T47D (cell line): ENCODE results near the gene ZNF573.

Experiments used
- DNase-seq, 2 experiments: peaks; one replicate each; pipeline versions ENCODE4 v3.0.0 to v3.0.0-alpha.2; 2011 to 2012; ENCODE audit warnings: low read depth in 1 of 2, low spot score in 1 of 2
- JUND ChIP-seq: IDR thresholded peaks from 2 replicates; pipeline ENCODE4 v1.6.1; 2012; ENCODE audit warnings: low read depth
- in situ Hi-C: cut with HindIII; loops from 2 replicates; pipeline ENCODE4 v1.10.0; 2016; ENCODE audit warnings: low sequenced_read_pairs, low pct_unique_long_range_greater_than_20kb

ZNF573 gene

DNA sequence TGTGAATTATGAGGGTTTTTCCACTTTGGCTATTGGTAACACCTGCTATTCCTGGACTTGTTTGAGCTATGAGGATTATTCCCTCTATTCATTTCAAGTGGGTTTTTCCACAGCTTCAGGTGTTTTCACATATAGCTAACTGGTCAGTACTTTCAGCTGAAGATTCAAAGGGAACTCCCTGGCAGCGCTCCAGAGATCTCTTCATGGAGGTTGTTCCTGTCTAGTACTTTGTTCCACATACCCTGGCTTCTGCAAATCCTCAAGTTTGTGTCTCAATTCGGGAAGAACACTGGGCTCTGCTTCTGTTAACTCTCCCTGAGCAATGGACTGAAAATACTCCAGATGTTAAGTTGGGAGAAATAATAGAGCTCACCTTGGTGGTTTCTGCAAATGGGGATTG lies 54.2 kb downstream of the ZNF573 start:
- DNase-seq: no peak
- TF ChIP-seq JUND: no peak
- in situ Hi-C loops: no loop called here

DNA sequence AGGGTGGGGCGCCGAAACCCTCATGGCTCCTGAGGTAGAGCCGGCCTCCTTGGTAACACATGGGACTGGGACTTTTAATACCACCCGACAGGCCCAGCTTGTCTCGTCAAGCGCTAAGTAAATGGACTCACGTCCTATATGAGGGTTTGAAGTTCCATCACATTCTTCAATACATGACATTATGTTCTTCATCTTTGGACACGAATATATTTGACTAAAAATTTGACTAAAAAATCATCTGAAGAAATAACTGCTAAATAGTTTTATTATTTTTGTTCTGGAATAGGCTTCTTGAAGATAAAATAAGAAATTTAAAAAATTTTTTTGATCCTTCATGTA lies 59.5 kb downstream of the ZNF573 start:
- TF ChIP-seq JUND: no peak
- in situ Hi-C loops: no loop called here
- DNase-seq: no peak

GRCh38 chr19:37719111-37719926 lies 60.1 kb downstream of the ZNF573 start, which contains the start of gene ZNF607:
TSS of gene ZNF607 (minus strand) at chr19:37719761. CDS start at chr19:37711618, 8,143 bp downstream.
- DNase-seq: peak; percentile 79 to 96
- TF ChIP-seq JUND: no peak
- in situ Hi-C loops: no loop called here

DNA sequence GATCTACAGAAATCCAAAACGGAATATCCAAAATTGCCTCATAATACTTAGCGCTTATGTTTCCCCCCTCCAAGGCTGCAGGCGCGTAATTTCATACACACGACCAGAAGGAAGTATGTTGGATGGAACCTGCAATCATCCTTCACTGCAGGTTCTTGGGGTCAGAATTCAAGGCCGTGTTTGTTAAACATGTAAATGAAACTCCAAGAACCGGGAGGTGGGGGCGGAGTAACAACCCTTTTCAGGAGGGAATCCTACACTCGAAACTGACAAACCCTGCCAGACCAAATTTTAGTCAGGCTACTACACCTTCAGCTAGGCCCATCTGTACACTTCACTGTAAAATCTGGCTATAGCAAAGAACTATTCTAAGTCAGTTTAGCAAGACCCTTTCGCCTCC lies 61.1 kb downstream of the ZNF573 start:
- no peak for TF ChIP-seq JUND
- no peak for DNase-seq
- in situ Hi-C loops: no loop called here

DNA sequence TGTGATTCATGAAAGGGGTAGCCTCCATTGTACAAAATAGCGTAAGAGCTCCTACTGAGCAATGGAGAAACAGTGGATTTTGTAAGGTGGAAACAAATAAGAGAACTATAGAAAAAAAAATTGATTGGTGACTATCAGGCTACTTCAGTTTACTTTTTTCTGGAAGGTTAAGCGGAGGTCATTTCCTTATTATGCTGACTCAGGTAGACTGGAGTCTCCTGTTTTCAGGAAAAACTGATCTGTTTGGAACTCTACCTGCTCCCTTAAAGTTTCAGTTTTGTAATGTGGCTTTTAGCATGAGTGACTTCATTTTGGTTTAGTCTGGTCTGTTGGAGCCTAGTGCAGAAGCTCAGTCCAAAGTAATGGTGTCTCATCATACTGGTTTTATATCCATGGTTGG lies 63.2 kb downstream of the ZNF573 start:
- TF ChIP-seq JUND: no peak
- in situ Hi-C loops: no loop called here
- no peak for DNase-seq

- in situ Hi-C loops: no loop called here
- no peak for DNase-seq
- no peak for TF ChIP-seq JUND
Measured at GRCh38 chr19:37706052-37706605, 73.3 kb downstream of the ZNF573 start.

- TF ChIP-seq JUND: no peak
- DNase-seq: no peak
Measured at GRCh38 chr19:37699057-37699456, 80.3 kb downstream of the ZNF573 start.

GRCh38 chr19:37698216-37698615 lies 81.2 kb downstream of the ZNF573 start:
- in situ Hi-C loops: no loop called here
- TF ChIP-seq JUND: no peak
- no peak for DNase-seq

More at GRCh38 chr19:37699057-37699456, 80.3 kb downstream of the ZNF573 start:
- in situ Hi-C loops: no loop called here

GRCh38 chr19:37695144-37695899 lies 84.1 kb downstream of the ZNF573 start:
- TF ChIP-seq JUND: no peak
- in situ Hi-C loops: no loop called here
- no peak for DNase-seq

GRCh38 chr19:37692956-37693620 lies 86.3 kb downstream of the ZNF573 start:
- no peak for DNase-seq
- TF ChIP-seq JUND: no peak
- in situ Hi-C loops: no loop called here

DNA sequence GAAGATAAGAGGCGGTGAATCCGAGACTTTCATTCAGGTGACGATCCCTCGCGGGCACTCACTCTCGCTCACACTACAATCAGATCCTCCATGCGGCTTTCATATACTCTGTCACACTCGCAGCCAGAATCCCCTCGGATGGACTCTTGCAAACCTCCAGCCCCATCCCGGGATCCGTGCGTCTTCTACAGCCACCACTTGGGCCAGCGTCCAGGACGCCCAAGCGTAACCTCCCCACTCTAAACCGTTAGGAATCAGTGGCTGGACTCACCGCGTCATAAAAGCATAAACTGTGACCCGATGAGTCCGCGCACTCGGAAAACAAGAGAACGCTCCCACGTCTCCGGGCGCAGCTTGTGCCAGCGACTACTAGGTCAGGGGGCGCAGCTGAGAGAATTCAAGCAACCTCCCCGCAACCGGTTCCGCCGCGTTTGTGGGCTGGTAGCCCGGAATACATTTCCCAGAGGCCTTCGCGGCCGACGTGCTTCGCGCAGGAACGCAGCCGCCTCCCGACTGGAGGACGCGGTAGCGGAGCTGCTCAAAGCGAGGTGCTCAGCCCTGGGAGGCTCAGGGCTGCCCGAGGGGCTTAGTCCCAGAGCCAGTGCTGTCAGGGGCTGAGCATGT lies 87.4 kb downstream of the ZNF573 start:
- no peak for TF ChIP-seq JUND
- DNase-seq: peak; percentile 51 to 90
- in situ Hi-C loops: no loop called here
